Esophagus muscularis mucosa (tissue), 4 donors: ENCODE results near the gene STYXL1. TPM values are rescaled to one million over a fixed set of nuclear protein-coding genes. Genes with fewer than 3 reads are reported as not detected.
"Not testable (repeated sequence)": the region's sequence is repeated elsewhere in the genome, so short reads cannot be mapped to it uniquely, and the experiment has no call there.

Experiments
- DNase-seq: peaks from one replicate; pipeline ENCODE4 v3.0.0-alpha.2; 2017; ENCODE audit errors: extremely low spot score
- H3K27ac ChIP-seq, 4 donors: fragments of 200-600 bp; sonication (generic); replicated peaks in 1 of 4; 1 replicate in 3 of 4; 2 replicates in 1 of 4; pipeline ENCODE4 v1.5.1; 2016 to 2019; ENCODE audit warnings: mild to moderate bottlenecking in 1 of 4
- H3K27me3 ChIP-seq, 4 donors: fragments of 200-600 bp; sonication (generic); one replicate each; pipeline versions ENCODE4 v1.5.1 to v1.6.0; 2016 to 2019
- H3K36me3 ChIP-seq, 4 donors: fragments of 200-600 bp; sonication (generic); one replicate each; pipeline ENCODE4 v1.5.1; 2016 to 2019
- H3K4me1 ChIP-seq, 4 donors: fragments of 200-600 bp; sonication (generic); one replicate each; pipeline ENCODE4 v1.5.1; 2016 to 2019
- H3K4me3 ChIP-seq, 4 donors: fragments of 200-600 bp; sonication (generic); 1 replicate in 2 of 4; 2 replicates in 2 of 4; pipeline ENCODE4 v1.5.1; 2016 to 2019; ENCODE audit warnings: mild to moderate bottlenecking in 4 of 4, moderate library complexity in 1 of 4
- H3K9me3 ChIP-seq, 4 donors: fragments of 200-600 bp; sonication (generic); 1 replicate in 3 of 4; 2 replicates in 1 of 4; pipeline ENCODE4 v1.5.1; 2016 to 2019
- CTCF ChIP-seq, 3 experiments: fragments of 200-600 bp in 2 of 3; fragments of 450-650 bp in 1 of 3; sonication (generic) in 2 of 3; IDR thresholded peaks; one replicate each; pipeline ENCODE4 v1.5.1; 2017 to 2019; ENCODE audit warnings: antibody characterized with exemption in 3 of 3, mild to moderate bottlenecking in 2 of 3, moderate library complexity in 1 of 3
- EP300 ChIP-seq: sonication (generic); formaldehyde crosslinking; IDR thresholded peaks from one replicate; pipeline ENCODE4 v1.6.1; 2017; ENCODE audit warnings: antibody characterized with exemption
- POLR2A ChIP-seq: fragments of 450-650 bp; IDR thresholded peaks from one replicate; pipeline ENCODE4 v1.6.1; 2017; ENCODE audit warnings: antibody characterized with exemption, moderate library complexity, mild to moderate bottlenecking, low read depth
- POLR2AphosphoS5 ChIP-seq, 2 donors: sonication (generic); formaldehyde crosslinking; IDR thresholded peaks; one replicate each; pipeline ENCODE4 v1.6.1; 2017; ENCODE audit warnings: antibody characterized with exemption in 2 of 2
- WGBS: methylation state at CpG from one replicate; pipeline ENCODE4 v1.1.5; 2018; 5-methylcytosine and 5-hydroxymethylcytosine counted together
- intact Hi-C: fragments of 100-400 bp; cut with DNase I; formaldehyde crosslinking; loops from one replicate; pipeline ENCODE4 v1.15.1; 2023
- total RNA-seq, 4 donors: library from RNA; depleted of rRNA; stranded (reverse); fragments of >200 nt; gene quantifications; one replicate each; pipeline versions ENCODE4 v1.1.0 to v1.2.1, GENCODE V29; 2016

STYXL1 gene
- total RNA-seq, 4 donors from 2014 or later = 13.9 to 20.0 (median 17.9) TPM

DNA sequence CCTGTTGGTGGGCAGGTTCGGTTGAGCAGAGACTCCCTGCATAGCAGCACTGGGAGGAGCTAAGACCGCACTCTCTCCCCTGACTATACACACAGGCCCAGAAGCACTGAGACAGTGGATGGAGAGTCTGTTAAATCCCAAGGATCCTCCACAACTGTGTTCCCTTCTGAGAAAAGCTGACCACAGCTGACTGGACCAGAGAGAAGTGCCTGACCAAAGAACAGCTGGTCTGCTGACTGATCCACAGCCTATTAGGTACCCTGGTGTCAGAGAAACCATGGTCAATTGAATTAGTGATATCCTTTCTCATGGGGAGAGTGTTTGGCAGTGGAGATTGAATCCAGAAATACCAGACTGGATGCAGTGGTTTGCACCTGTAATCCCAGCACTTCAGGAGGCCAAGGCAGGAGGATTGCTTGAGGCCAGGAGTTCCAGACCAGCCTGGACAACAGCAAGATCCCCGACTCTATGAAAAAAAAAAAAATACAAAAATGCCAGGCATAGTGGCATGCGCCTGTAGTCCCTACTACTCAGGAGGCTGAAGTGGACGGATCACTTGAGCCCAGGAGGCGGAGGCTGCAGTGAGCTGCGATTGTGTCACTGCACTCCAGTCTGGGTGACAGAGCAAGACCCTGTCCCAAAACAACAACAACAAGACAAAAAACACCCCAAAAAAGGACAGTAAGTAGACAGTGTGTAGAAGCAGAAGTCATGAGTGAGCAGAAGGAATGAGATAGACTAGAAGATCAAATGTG is 25.6 kb downstream of the STYXL1 start:
- TF ChIP-seq EP300 = no peak
- DNase-seq = no peak
- peaks cover 0 to 12% (median 3%) of the 10 kb centered on the region in 4 donors for H3K4me1 ChIP-seq
- H3K27me3 ChIP-seq = no peaks in the 10 kb centered on the region
- H3K9me3 ChIP-seq = no peaks in the 10 kb centered on the region
- no peak overlapping the region for H3K4me3 ChIP-seq
- H3K36me3 ChIP-seq = peaks cover 7 to 33% (median 10%) of the 10 kb centered on the region in 4 donors
- intact Hi-C loops = no loop called here
- no peak overlapping the region for H3K27ac ChIP-seq
- WGBS = 96% methylated on average over 7 of the region's 7 CpGs

GRCh38 chr7:76020031-76020714 is 27.6 kb downstream of the STYXL1 start:
- intact Hi-C loops = loop anchor here (2.0 kb wide), 1 partner anchor 153 kb away; no protein-coding TSS in a partner anchor
- DNase-seq = no peak
- H3K27ac ChIP-seq = no peak overlapping the region
- H3K4me1 ChIP-seq = peaks cover 0 to 12% (median 3%) of the 10 kb centered on the region in 4 donors
- 43% methylated on average over 6 of the region's 6 CpGs for WGBS
- no peak overlapping the region for H3K4me3 ChIP-seq
- H3K36me3 ChIP-seq = peaks cover 7 to 28% (median 10%) of the 10 kb centered on the region in 4 donors
- TF ChIP-seq EP300 (no peak), CTCF (IDR thresholded peaks at IDR 0.05) (peak; percentile 86 to 88 (median 87)), POLR2AphosphoS5 (IDR thresholded peaks at IDR 0.05) (peak in 1 of 2 donors; percentile 40), POLR2A (no peak)
- H3K27me3 ChIP-seq = no peaks in the 10 kb centered on the region
- H3K9me3 ChIP-seq = no peaks in the 10 kb centered on the region

DNA sequence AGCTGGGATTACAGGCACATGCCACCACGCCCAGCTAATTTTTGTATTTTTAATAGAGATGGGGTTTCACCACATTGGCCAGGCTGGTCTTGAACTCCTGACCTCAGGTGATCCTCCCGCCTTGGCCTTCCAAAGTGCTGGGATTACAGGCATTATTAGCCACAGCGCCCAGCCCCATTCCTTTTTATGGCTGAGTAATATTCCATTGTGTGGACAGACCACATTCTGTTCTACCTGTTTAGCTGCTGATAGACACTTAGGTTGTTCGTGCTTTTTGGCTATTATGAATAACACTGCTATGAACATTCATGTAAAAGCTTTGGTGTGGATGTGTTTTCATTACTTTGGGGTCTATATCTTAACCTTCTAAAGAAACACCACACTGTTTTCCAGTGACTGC is 29.3 kb downstream of the STYXL1 start:
- H3K27me3 ChIP-seq, H3K4me3 ChIP-seq, H3K27ac ChIP-seq, H3K9me3 ChIP-seq, DNase-seq, intact Hi-C loops: not testable (repeated sequence)
- Histone ChIP-seq H3K36me3 (peaks cover 9 to 34% (median 12%) of the 10 kb centered on the region in 4 donors), H3K4me1 (peaks cover 0 to 11% (median 3%) of the 10 kb centered on the region in 4 donors)
- WGBS = 95% methylated on average over 4 of the region's 4 CpGs

GRCh38 chr7:76016191-76016947 is 31.4 kb downstream of the STYXL1 start:
- Histone ChIP-seq H3K27me3 (no peaks in the 10 kb centered on the region), H3K27ac (no peak overlapping the region), H3K9me3 (no peaks in the 10 kb centered on the region), H3K4me1 (peaks cover 7 to 14% (median 10%) of the 10 kb centered on the region in 4 donors), H3K36me3 (peaks cover 4 to 25% (median 10%) of the 10 kb centered on the region in 4 donors), H3K4me3 (no peak overlapping the region)
- 89% methylated on average over 13 of the region's 13 CpGs for WGBS
- DNase-seq = no peak
- TF ChIP-seq POLR2AphosphoS5 (IDR thresholded peaks at IDR 0.05) (no peak), EP300 (no peak), CTCF (IDR thresholded peaks at IDR 0.05) (no peak), POLR2A (no peak)
- intact Hi-C loops = no loop called here

DNA sequence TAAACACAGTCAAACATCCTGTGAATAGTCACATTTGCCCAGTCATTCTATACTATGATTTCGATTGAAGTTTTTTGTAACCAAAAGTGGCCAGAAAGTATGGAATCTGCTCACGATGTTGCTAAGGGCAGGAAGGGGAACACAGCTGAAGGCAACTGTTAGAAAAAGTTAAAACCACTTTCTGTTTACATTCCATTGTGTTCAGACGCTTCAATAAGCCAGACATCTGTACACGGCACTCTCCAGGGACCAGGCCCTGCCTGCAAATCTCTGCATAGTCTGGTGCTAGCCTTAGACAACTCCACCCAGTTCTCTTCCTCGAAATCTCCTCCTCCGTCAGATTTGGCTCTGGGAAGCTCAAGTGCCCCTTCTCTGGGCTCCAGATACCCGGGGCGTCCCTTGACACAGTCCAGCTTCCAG is 36.3 kb downstream of the STYXL1 start:
- peak overlapping the region; percentile 43 to 66 (median 52) for H3K27ac ChIP-seq
- no peaks in the 10 kb centered on the region for H3K27me3 ChIP-seq
- intact Hi-C loops = no loop called here
- H3K4me3 ChIP-seq = no peak overlapping the region
- peaks cover 17 to 37% (median 28%) of the 10 kb centered on the region in 4 donors for H3K4me1 ChIP-seq
- H3K36me3 ChIP-seq = peaks cover 0 to 18% (median 4%) of the 10 kb centered on the region in 4 donors
- TF ChIP-seq EP300 (no peak), POLR2A (no peak), CTCF (IDR thresholded peaks at IDR 0.05) (no peak), POLR2AphosphoS5 (IDR thresholded peaks at IDR 0.05) (peak; percentile 33 to 45)
- WGBS = 41% methylated on average over 8 of the region's 8 CpGs
- H3K9me3 ChIP-seq = no peaks in the 10 kb centered on the region
- no peak for DNase-seq
